T-cell (primary cell): ENCODE data around the gene ST7. TPM values are rescaled to one million over a fixed set of nuclear protein-coding genes. Genes with fewer than 3 reads are reported as not detected.

Experiments
- ATAC-seq, 4 experiments: fragments of 200-7000 bp in 3 of 4; fragments of 150-1000 bp in 1 of 4; cut with Tn5 transposase; replicated peaks in 1 of 4; 1 replicate in 3 of 4; 2 replicates in 1 of 4; pipeline ENCODE4 v1.10.0; 2021; ENCODE audit warnings: moderate library complexity in 3 of 4, mild to moderate bottlenecking in 2 of 4, moderate number of reproducible peaks in 1 of 4
- CTCF ChIA-PET, 2 donors: fragments of 300-600 bp; sonication (Branson Sonifier 250); formaldehyde crosslinking; loops; one replicate each; lab custom pipeline; 2022; ENCODE audit warnings: antibody characterized with exemption in 2 of 2; lab: Charles Lee
- POLR2A ChIA-PET, 2 donors: fragments of 300-600 bp; sonication (Branson Sonifier 250); formaldehyde crosslinking; loops; one replicate each; lab custom pipeline; 2022; ENCODE audit warnings: antibody characterized with exemption in 2 of 2; lab: Charles Lee
- DNase-seq, 35 experiments: peaks; one replicate each; pipeline versions ENCODE4 v3.0.0 to v3.0.0-alpha.2; 2013 to 2023
- H3K27ac ChIP-seq: one replicate; pipeline ENCODE4 v1.5.1; 2013; ENCODE audit warnings: low read length
- H3K27me3 ChIP-seq, 2 experiments: replicated peaks in 1 of 2; 1 replicate in 1 of 2; 2 replicates in 1 of 2; pipeline versions ENCODE4 v1.6.1 to v1.7.0; 2013; ENCODE audit warnings: low read length in 1 of 2, mixed read lengths in 1 of 2; ENCODE audit not compliant: control insufficient read depth in 2 of 2, insufficient read depth in 2 of 2; ENCODE audit errors: extremely low read depth in 1 of 2
- H3K36me3 ChIP-seq, 2 donors: 1 replicate in 1 of 2; 2 replicates in 1 of 2; pipeline versions ENCODE4 v1.6.1 to v1.7.0; 2013; ENCODE audit warnings: low read length in 1 of 2; ENCODE audit not compliant: control insufficient read depth in 2 of 2, insufficient read depth in 1 of 2; ENCODE audit errors: extremely low read depth in 1 of 2
- H3K4me1 ChIP-seq, 2 experiments: 1 replicate in 1 of 2; 2 replicates in 1 of 2; pipeline versions ENCODE4 v1.6.1 to v1.7.0; 2013; ENCODE audit warnings: low read length in 2 of 2, mixed read lengths in 1 of 2; ENCODE audit not compliant: insufficient read depth in 2 of 2, control insufficient read depth in 1 of 2; ENCODE audit errors: extremely low read depth in 1 of 2
- H3K4me3 ChIP-seq, 2 donors: 1 replicate in 1 of 2; 2 replicates in 1 of 2; pipeline versions ENCODE4 v1.5.1 to v1.7.0; 2013; ENCODE audit warnings: mild to moderate bottlenecking in 2 of 2, low read length in 1 of 2, moderate library complexity in 1 of 2; ENCODE audit not compliant: control insufficient read depth in 1 of 2; ENCODE audit errors: extremely low read depth in 1 of 2
- H3K9me3 ChIP-seq: 2 replicates; pipeline ENCODE4 v1.7.0; 2013
- H3K27ac Mint-ChIP-seq, 2 donors: one replicate each; pipeline ENCODE4 v1.8.0; 2020 to 2021; ENCODE audit warnings: mild to moderate bottlenecking in 2 of 2, mixed read lengths in 2 of 2
- H3K27me3 Mint-ChIP-seq, 2 donors: one replicate each; pipeline ENCODE4 v1.8.0; 2021 to 2022; ENCODE audit warnings: mixed read lengths in 2 of 2
- H3K36me3 Mint-ChIP-seq: one replicate; pipeline ENCODE4 v1.8.0; 2021; ENCODE audit warnings: mixed read lengths
- H3K4me1 Mint-ChIP-seq, 3 donors: one replicate each; pipeline ENCODE4 v1.8.0; 2020 to 2022; ENCODE audit warnings: mixed read lengths in 3 of 3, mild to moderate bottlenecking in 1 of 3
- H3K4me3 Mint-ChIP-seq, 3 donors: one replicate each; pipeline ENCODE4 v1.8.0; 2020 to 2022; ENCODE audit warnings: mild to moderate bottlenecking in 3 of 3, mixed read lengths in 3 of 3, moderate library complexity in 3 of 3
- H3K9me3 Mint-ChIP-seq, 3 donors: one replicate each; pipeline ENCODE4 v1.8.0; 2020 to 2022; ENCODE audit warnings: mixed read lengths in 3 of 3
- WGBS: methylation state at CpG from one replicate; pipeline ENCODE4 v1.1.5; 2013; ENCODE audit warnings: missing lambda C conversion rate; ENCODE audit not compliant: insufficient coverage; 5-methylcytosine and 5-hydroxymethylcytosine counted together
- total RNA-seq, 35 experiments: library from RNA in 6 of 35; stranded (reverse) in 6 of 35; fragments of 120-200 nt in 1 of 35; gene quantifications; one replicate each; pipeline versions ENCODE4 v1.2.1 to v1.2.4 and lab custom pipeline; 2013 to 2026

The ST7 gene
- total RNA-seq, 5 donors from 2014 or later (not counting 1 experiment from before 2014, with no cell fraction given) = 3.3 to 6.1 (median 4.4) TPM

GRCh38 chr7:117172283-117172682 is 219.0 kb downstream of the ST7 start:
- H3K27ac Mint-ChIP-seq = no peak overlapping the region
- CTCF ChIA-PET = interaction anchor here in 1 of 2 donors (0.5 kb wide), 1 partner anchor 44 kb away, joined by 3 read pairs; no protein-coding TSS in a partner anchor
- H3K9me3 Mint-ChIP-seq = no peaks in the 10 kb centered on the region
- Histone ChIP-seq H3K4me1 (no peaks in the 10 kb centered on the region), H3K4me3 (no peak overlapping the region), H3K27me3 (no peaks in the 10 kb centered on the region), H3K9me3 (no peaks in the 10 kb centered on the region), H3K27ac (no peak overlapping the region), H3K36me3 (peaks cover 0 to 3% of the 10 kb centered on the region in 2 donors)
- POLR2A ChIA-PET = no interaction called here
- H3K27me3 Mint-ChIP-seq = no peaks in the 10 kb centered on the region
- H3K4me3 Mint-ChIP-seq = no peak overlapping the region
- ATAC-seq (no peak), DNase-seq (no peak)
- peaks cover 31% of the 10 kb centered on the region for H3K36me3 Mint-ChIP-seq
- WGBS = 100% methylated on average over 1 of the region's 2 CpGs
- no peaks in the 10 kb centered on the region for H3K4me1 Mint-ChIP-seq

DNA sequence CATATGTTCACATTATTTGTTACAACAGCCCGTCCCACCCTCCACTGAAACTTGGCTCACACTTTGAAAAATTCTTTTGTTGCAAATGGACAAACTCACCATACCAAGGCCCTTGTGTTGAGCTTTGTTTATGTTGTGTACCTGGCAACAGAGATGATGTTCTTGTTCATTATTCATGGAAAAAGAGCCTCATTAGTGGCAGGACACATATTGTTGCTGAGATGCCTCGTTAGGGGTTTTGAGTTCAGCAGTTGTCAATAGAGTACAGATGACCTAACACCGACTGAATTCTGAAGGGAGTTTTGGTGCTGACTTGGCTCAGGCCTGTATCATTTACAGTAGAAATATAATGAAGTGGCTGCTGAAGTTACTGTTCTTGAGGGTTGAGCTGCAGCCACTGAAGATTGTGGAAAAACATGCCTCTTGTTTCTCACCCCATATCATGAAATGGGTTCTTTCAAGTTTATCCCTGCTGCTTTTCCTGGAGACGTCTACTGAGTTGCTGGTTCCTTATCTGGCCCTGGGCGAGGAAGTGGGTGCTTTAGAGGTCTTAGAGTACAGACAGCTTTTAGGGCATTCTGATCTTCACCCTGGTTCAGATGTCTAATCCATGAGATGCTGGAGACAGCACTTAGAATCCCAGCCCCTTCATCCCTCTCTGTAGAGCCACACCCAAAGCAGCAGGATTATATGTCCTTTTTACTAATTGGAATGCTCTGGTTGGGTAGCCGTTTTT is 219.9 kb downstream of the ST7 start:
- H3K27me3 Mint-ChIP-seq = no peaks in the 10 kb centered on the region
- Histone ChIP-seq H3K4me3 (no peak overlapping the region), H3K36me3 (peaks cover 0 to 3% of the 10 kb centered on the region in 2 donors), H3K27me3 (no peaks in the 10 kb centered on the region), H3K9me3 (no peaks in the 10 kb centered on the region), H3K27ac (no peak overlapping the region), H3K4me1 (no peaks in the 10 kb centered on the region)
- no peak for DNase-seq
- no peaks in the 10 kb centered on the region for H3K4me1 Mint-ChIP-seq
- H3K27ac Mint-ChIP-seq = no peak overlapping the region
- POLR2A ChIA-PET = no interaction called here
- ATAC-seq = no peak
- 95% methylated on average over 3 of the region's 6 CpGs for WGBS
- CTCF ChIA-PET = interaction anchor here in 1 of 2 donors (0.5 kb wide), 1 partner anchor 43 kb away, joined by 3 read pairs; no protein-coding TSS in a partner anchor
- H3K36me3 Mint-ChIP-seq = peaks cover 31% of the 10 kb centered on the region
- no peaks in the 10 kb centered on the region for H3K9me3 Mint-ChIP-seq
- H3K4me3 Mint-ChIP-seq = no peak overlapping the region

- ChIA-PET CTCF (no interaction called here), POLR2A (no interaction called here)
- no peaks in the 10 kb centered on the region for H3K9me3 Mint-ChIP-seq
- Histone ChIP-seq H3K9me3 (no peaks in the 10 kb centered on the region), H3K27ac (no peak overlapping the region), H3K27me3 (no peaks in the 10 kb centered on the region), H3K36me3 (no peaks in the 10 kb centered on the region), H3K4me3 (no peak overlapping the region), H3K4me1 (no peaks in the 10 kb centered on the region)
- peaks cover 26% of the 10 kb centered on the region for H3K36me3 Mint-ChIP-seq
- ATAC-seq = no peak
- H3K27ac Mint-ChIP-seq = no peak overlapping the region
- no peaks in the 10 kb centered on the region for H3K4me1 Mint-ChIP-seq
- H3K27me3 Mint-ChIP-seq = no peaks in the 10 kb centered on the region
- no peak for DNase-seq
- WGBS = 80% methylated on average over 1 of the region's 2 CpGs
- H3K4me3 Mint-ChIP-seq = no peak overlapping the region
These were observed 222.9 kb downstream of the ST7 start for GRCh38 chr7:117176206-117176605.

- CTCF ChIA-PET = no interaction called here
- Histone ChIP-seq H3K27ac (no peak overlapping the region), H3K36me3 (no peaks in the 10 kb centered on the region), H3K27me3 (no peaks in the 10 kb centered on the region), H3K4me3 (no peak overlapping the region), H3K9me3 (no peaks in the 10 kb centered on the region), H3K4me1 (no peaks in the 10 kb centered on the region)
- ATAC-seq = no peak
- no peaks in the 10 kb centered on the region for H3K9me3 Mint-ChIP-seq
- no peaks in the 10 kb centered on the region for H3K4me1 Mint-ChIP-seq
- H3K36me3 Mint-ChIP-seq = peaks cover 16% of the 10 kb centered on the region
- WGBS = no CpG with 5 or more reads among the region's 2 CpGs
- no peak for DNase-seq
- H3K27me3 Mint-ChIP-seq = no peaks in the 10 kb centered on the region
- POLR2A ChIA-PET = no interaction called here
- no peak overlapping the region for H3K4me3 Mint-ChIP-seq
- no peak overlapping the region for H3K27ac Mint-ChIP-seq
These were observed 225.3 kb downstream of the ST7 start for GRCh38 chr7:117178600-117178999.

GRCh38 chr7:117179701-117180100 is 226.4 kb downstream of the ST7 start:
- WGBS = 100% methylated on average over 1 of the region's 2 CpGs
- CTCF ChIA-PET = no interaction called here
- H3K27me3 Mint-ChIP-seq = no peaks in the 10 kb centered on the region
- no peaks in the 10 kb centered on the region for H3K36me3 ChIP-seq
- no peak overlapping the region for H3K4me3 ChIP-seq
- ATAC-seq (no peak), DNase-seq (no peak)
- POLR2A ChIA-PET = no interaction called here
- peaks cover 15% of the 10 kb centered on the region for H3K36me3 Mint-ChIP-seq
- H3K9me3 Mint-ChIP-seq = no peaks in the 10 kb centered on the region
- no peak overlapping the region for H3K27ac ChIP-seq
- H3K4me1 Mint-ChIP-seq = no peaks in the 10 kb centered on the region
- no peaks in the 10 kb centered on the region for H3K9me3 ChIP-seq
- H3K27ac Mint-ChIP-seq = no peak overlapping the region
- no peaks in the 10 kb centered on the region for H3K27me3 ChIP-seq
- H3K4me1 ChIP-seq = no peaks in the 10 kb centered on the region
- H3K4me3 Mint-ChIP-seq = no peak overlapping the region

GRCh38 chr7:117183729-117184128 is 230.4 kb downstream of the ST7 start:
- Mint-ChIP-seq H3K4me3 (no peak overlapping the region), H3K36me3 (peaks cover 9% of the 10 kb centered on the region), H3K9me3 (no peaks in the 10 kb centered on the region), H3K27me3 (no peaks in the 10 kb centered on the region), H3K4me1 (no peaks in the 10 kb centered on the region), H3K27ac (no peak overlapping the region)
- Histone ChIP-seq H3K9me3 (no peaks in the 10 kb centered on the region), H3K36me3 (no peaks in the 10 kb centered on the region), H3K27ac (no peak overlapping the region), H3K4me1 (no peaks in the 10 kb centered on the region), H3K4me3 (no peak overlapping the region), H3K27me3 (no peaks in the 10 kb centered on the region)
- WGBS = no CpG with 5 or more reads among the region's 2 CpGs
- POLR2A ChIA-PET = no interaction called here
- CTCF ChIA-PET = no interaction called here
- no peak for DNase-seq
- no peak for ATAC-seq
